ENCODE measurements around the gene DLAT.

Gene DLAT

DNA sequence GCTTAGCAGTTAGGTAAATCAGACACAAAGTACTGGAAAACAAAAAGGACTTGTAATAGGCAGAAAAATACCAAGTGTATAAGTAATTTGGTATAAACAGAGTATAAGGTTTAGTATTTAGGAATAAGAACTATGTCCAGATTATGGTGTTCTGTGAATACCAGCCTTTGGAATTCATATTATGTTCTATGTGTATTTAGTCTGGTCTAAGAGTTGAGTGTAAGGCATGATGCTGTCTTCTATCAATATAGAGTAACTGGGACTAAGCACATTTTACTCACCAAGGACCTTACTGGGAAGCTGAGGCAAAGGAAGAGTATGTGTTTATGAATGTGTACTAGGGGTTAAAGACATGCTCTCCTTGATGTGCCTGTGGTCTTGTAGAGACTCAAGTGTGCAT, 71.0 kb downstream of the DLAT start:
- no peak for DNase-seq (ENCODE audit: extremely low read depth, low read depth)
- TF ChIP-seq, protein P1, sequence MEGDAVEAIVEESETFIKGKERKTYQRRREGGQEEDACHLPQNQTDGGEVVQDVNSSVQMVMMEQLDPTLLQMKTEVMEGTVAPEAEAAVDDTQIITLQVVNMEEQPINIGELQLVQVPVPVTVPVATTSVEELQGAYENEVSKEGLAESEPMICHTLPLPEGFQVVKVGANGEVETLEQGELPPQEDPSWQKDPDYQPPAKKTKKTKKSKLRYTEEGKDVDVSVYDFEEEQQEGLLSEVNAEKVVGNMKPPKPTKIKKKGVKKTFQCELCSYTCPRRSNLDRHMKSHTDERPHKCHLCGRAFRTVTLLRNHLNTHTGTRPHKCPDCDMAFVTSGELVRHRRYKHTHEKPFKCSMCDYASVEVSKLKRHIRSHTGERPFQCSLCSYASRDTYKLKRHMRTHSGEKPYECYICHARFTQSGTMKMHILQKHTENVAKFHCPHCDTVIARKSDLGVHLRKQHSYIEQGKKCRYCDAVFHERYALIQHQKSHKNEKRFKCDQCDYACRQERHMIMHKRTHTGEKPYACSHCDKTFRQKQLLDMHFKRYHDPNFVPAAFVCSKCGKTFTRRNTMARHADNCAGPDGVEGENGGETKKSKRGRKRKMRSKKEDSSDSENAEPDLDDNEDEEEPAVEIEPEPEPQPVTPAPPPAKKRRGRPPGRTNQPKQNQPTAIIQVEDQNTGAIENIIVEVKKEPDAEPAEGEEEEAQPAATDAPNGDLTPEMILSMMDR (IDR thresholded peaks at IDR 0.05; ENCODE audit: low read depth, low read length): no peak

GRCh38 chr11:112097734-112098528, 72.7 kb downstream of the DLAT start:
- TF ChIP-seq, protein P1 (IDR thresholded peaks at IDR 0.05; ENCODE audit: low read depth, low read length): no peak
- DNase-seq (ENCODE audit: extremely low read depth, low read depth): no peak

DNA sequence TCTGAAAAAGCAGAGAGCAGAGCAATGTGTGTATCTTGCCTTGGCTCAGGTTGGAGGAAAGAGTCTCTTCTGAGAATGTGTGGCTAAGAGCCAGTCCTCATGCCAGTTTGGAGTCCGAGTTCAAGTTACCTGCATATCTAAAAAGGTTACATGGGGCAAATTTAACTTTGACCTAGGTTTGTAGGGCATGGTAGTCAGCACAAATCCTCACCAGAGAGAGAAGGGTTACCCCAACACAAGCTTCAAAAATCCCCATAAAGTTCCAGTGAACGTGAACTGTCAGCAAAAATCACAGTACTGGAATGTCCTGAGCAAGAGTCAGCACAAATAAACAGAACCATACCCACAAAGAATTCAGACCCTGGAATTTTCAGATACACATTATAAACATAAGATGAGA, 75.3 kb downstream of the DLAT start:
- TF ChIP-seq, protein P1 (IDR thresholded peaks at IDR 0.05; ENCODE audit: low read depth, low read length): no peak
- no peak for DNase-seq (ENCODE audit: extremely low read depth, low read depth)

DNA sequence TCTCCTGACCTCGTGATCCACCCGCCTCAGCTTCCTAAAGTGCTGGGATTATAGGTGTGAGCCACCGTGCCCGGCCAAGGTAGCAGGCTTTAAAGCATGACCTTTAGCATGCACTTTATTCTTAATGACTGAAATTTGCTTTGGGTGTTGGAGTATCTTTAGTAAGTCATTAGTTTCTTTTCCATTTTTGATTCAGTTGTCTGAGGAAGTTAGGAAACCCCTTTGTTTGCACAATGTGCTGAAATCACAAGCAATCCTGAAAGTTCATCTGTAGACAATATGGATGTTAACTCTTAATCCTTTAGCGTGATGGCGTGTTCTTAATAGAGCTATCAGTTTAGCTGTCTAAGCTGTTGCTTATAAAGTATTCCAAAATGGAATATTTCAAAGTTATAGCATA, 78.2 kb downstream of the DLAT start:
- TF ChIP-seq, protein P1 (IDR thresholded peaks at IDR 0.05; ENCODE audit: low read depth, low read length): no peak
- no peak for DNase-seq (ENCODE audit: extremely low read depth, low read depth)

GRCh38 chr11:112106070-112106469, 80.9 kb downstream of the DLAT start:
- TF ChIP-seq, protein P1 (IDR thresholded peaks at IDR 0.05; ENCODE audit: low read depth, low read length): no peak
- no peak for DNase-seq (ENCODE audit: extremely low read depth, low read depth)

Measured in AG09319 (cell line).